Loucy (cell line): ENCODE results near the gene GIMAP7.

Source experiments
- H2AFZ ChIP-seq: fragments of 200-600 bp; sonication (generic); 2 replicates; pipeline ENCODE4 v1.6.0; 2016; ENCODE audit warnings: antibody characterized with exemption, mild to moderate bottlenecking, low read length, moderate library complexity
- H3F3A ChIP-seq: fragments of 200-600 bp; 2 replicates; pipeline ENCODE4 v1.6.0; 2016; ENCODE audit warnings: antibody characterized with exemption, low read depth, mild to moderate bottlenecking
- H3K27me3 ChIP-seq: fragments of 200-600 bp; sonication (generic); 2 replicates; pipeline ENCODE4 v1.6.1; 2014; ENCODE audit warnings: low read length, mild to moderate bottlenecking; ENCODE audit not compliant: insufficient read depth, poor library complexity, severe bottlenecking
- H3K36me3 ChIP-seq: fragments of 200-600 bp; sonication (generic); 2 replicates; pipeline ENCODE4 v1.6.1; 2016; ENCODE audit warnings: low read length; ENCODE audit not compliant: insufficient read depth
- H3K4me1 ChIP-seq: fragments of 200-600 bp; sonication (generic); 2 replicates; pipeline ENCODE4 v1.5.1; 2014; ENCODE audit warnings: low read length, mild to moderate bottlenecking; ENCODE audit not compliant: insufficient read depth, poor library complexity, severe bottlenecking
- H3K4me2 ChIP-seq: fragments of 200-600 bp; sonication (generic); 2 replicates; pipeline ENCODE4 v1.6.0; 2014; ENCODE audit warnings: antibody characterized with exemption, low read length, low read depth, mild to moderate bottlenecking; ENCODE audit not compliant: poor library complexity, severe bottlenecking
- H3K4me3 ChIP-seq: fragments of 200-600 bp; sonication (generic); 2 replicates; pipeline ENCODE4 v1.5.1; 2014; ENCODE audit warnings: low read length, mild to moderate bottlenecking, mixed read lengths; ENCODE audit not compliant: poor library complexity, severe bottlenecking
- H3K79me2 ChIP-seq: fragments of 200-600 bp; sonication (generic); 2 replicates; pipeline ENCODE4 v1.6.1; 2014; ENCODE audit warnings: low read length; ENCODE audit not compliant: insufficient read depth
- H3K9ac ChIP-seq: fragments of 200-600 bp; sonication (generic); 2 replicates; pipeline ENCODE4 v1.6.0; 2014; ENCODE audit warnings: mild to moderate bottlenecking, low read depth, low read length, moderate library complexity; ENCODE audit not compliant: poor library complexity, severe bottlenecking
- H3K9me2 ChIP-seq: fragments of 200-600 bp; sonication (generic); replicated peaks from 2 replicates; pipeline ENCODE4 v1.6.1; 2016; ENCODE audit warnings: low read depth, low read length, mixed read lengths
- H3K9me3 ChIP-seq: fragments of 200-600 bp; sonication (generic); 2 replicates; pipeline ENCODE4 v1.6.1; 2014; ENCODE audit warnings: mild to moderate bottlenecking, antibody characterized with exemption, low read length, low read depth; ENCODE audit not compliant: insufficient read depth
- H4K20me1 ChIP-seq: fragments of 200-600 bp; sonication (generic); 2 replicates; pipeline ENCODE4 v1.6.0; 2014; ENCODE audit warnings: antibody characterized with exemption, low read length, mild to moderate bottlenecking; ENCODE audit not compliant: insufficient read depth, poor library complexity, severe bottlenecking
- EZH2phosphoT487 ChIP-seq: fragments of 200-600 bp; IDR thresholded peaks from 2 replicates; pipeline ENCODE4 v1.6.1; 2018; ENCODE audit warnings: antibody characterized with exemption, mild to moderate bottlenecking, moderate library complexity, borderline replicate concordance
- TF ChIP-seq, protein P1 (sequence below): fragments of 200-600 bp; sonication (generic); conservative IDR thresholded peaks from 2 replicates; pipeline ENCODE4 v1.5.1; 2014; ENCODE audit warnings: mild to moderate bottlenecking, antibody characterized with exemption, low read length

The GIMAP7 gene

GRCh38 chr7:150511048-150511447, 3.6 kb upstream of the GIMAP7 start:
- no peak overlapping the region for H3K4me3 ChIP-seq
- H4K20me1 ChIP-seq: no peaks in the 10 kb centered on the region
- no peaks in the 10 kb centered on the region for H3K9me2 ChIP-seq
- H3K9ac ChIP-seq: no peak overlapping the region
- no peak overlapping the region for H2AFZ ChIP-seq
- peaks cover 22% of the 10 kb centered on the region for H3K79me2 ChIP-seq
- no peak overlapping the region for H3K4me2 ChIP-seq
- H3K36me3 ChIP-seq: no peaks in the 10 kb centered on the region
- H3K9me3 ChIP-seq: no peaks in the 10 kb centered on the region
- no peaks in the 10 kb centered on the region for H3F3A ChIP-seq
- H3K4me1 ChIP-seq: peaks cover 30% of the 10 kb centered on the region
- no peaks in the 10 kb centered on the region for H3K27me3 ChIP-seq
- TF ChIP-seq, protein P1, sequence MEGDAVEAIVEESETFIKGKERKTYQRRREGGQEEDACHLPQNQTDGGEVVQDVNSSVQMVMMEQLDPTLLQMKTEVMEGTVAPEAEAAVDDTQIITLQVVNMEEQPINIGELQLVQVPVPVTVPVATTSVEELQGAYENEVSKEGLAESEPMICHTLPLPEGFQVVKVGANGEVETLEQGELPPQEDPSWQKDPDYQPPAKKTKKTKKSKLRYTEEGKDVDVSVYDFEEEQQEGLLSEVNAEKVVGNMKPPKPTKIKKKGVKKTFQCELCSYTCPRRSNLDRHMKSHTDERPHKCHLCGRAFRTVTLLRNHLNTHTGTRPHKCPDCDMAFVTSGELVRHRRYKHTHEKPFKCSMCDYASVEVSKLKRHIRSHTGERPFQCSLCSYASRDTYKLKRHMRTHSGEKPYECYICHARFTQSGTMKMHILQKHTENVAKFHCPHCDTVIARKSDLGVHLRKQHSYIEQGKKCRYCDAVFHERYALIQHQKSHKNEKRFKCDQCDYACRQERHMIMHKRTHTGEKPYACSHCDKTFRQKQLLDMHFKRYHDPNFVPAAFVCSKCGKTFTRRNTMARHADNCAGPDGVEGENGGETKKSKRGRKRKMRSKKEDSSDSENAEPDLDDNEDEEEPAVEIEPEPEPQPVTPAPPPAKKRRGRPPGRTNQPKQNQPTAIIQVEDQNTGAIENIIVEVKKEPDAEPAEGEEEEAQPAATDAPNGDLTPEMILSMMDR: no peak
- no peak for TF ChIP-seq EZH2phosphoT487

DNA sequence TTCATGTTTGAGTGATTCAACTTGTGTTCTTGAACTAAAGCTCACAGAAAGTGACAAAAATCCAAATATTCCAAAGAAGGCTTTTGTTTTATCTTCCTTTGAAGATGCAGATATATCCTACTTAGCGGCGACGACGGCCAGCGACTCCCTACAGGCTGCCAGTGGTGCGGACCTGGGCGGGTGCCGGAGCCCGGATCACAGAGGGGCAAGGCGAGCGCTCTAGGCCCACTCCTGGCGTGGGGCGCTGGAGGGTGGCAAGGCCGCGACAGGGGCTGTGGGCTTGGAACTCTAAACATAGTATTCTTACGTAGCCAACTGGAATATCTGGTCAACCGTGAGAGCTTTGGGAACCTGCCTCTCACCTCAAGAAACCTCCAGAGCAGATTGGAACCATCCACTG, 914 bp upstream of the GIMAP7 start:
- H3K4me3 ChIP-seq: no peak overlapping the region
- H3K79me2 ChIP-seq: peaks cover 47% of the 10 kb centered on the region
- peaks cover 46% of the 10 kb centered on the region for H3K4me1 ChIP-seq
- no peaks in the 10 kb centered on the region for H3K9me3 ChIP-seq
- TF ChIP-seq EZH2phosphoT487: no peak
- TF ChIP-seq, protein P1: no peak
- H3K9me2 ChIP-seq: no peaks in the 10 kb centered on the region
- no peaks in the 10 kb centered on the region for H3K36me3 ChIP-seq
- no peaks in the 10 kb centered on the region for H4K20me1 ChIP-seq
- H2AFZ ChIP-seq: no peak overlapping the region
- H3K4me2 ChIP-seq: peak overlapping the region; percentile 78
- H3F3A ChIP-seq: no peaks in the 10 kb centered on the region
- H3K27me3 ChIP-seq: no peaks in the 10 kb centered on the region
- peak overlapping the region; percentile 82 for H3K9ac ChIP-seq

DNA sequence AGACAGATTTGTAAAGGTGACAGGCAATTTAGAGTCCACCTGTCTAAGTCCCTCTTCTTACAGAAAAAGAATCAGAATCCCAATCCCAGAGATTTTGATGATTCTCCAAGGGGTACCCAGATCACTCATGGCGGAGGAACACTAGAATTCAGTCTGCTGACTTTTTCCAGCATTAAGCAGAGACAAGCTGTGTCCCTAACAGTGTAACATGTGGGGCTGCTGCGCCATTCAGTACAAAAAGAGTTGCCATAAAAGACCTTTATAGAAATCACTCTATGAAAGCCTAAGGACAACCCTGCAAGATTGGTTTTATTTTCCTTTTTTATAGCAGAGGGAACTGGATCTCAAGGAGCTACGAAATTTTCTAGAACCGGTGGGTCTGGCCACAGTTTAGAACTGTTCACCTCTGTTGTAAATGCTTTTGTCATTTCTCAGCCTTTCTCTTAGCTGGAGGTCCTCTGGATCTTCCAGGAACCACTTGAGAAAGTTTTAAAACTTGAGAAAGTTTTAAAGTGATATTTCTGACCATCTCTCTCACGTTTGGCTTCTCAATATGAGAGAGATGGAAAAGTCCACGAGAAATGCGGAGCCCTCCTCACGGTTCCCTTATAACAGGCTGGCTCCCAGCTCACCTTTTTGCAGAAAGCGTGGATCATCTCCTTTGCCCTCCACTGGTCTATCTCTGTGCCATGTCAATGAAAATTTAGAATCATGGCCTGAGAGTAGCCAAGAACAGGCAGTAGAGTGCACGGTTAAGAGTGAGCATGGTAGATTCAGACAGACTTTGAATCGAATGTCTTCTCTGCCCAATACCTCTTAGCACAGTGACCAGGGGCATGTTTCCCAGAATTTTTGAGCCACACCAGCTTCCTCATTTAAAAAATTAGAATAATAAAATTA, 826 bp downstream of the GIMAP7 start:
- H3K27me3 ChIP-seq: no peaks in the 10 kb centered on the region
- no peaks in the 10 kb centered on the region for H4K20me1 ChIP-seq
- H2AFZ ChIP-seq: peak overlapping the region; percentile 90
- TF ChIP-seq, protein P1: no peak
- no peak for TF ChIP-seq EZH2phosphoT487
- H3K9me2 ChIP-seq: no peaks in the 10 kb centered on the region
- no peaks in the 10 kb centered on the region for H3K9me3 ChIP-seq
- no peaks in the 10 kb centered on the region for H3F3A ChIP-seq
- H3K4me1 ChIP-seq: peaks cover 52% of the 10 kb centered on the region
- H3K4me3 ChIP-seq: peak overlapping the region; percentile 87
- peaks cover 64% of the 10 kb centered on the region for H3K79me2 ChIP-seq
- peak overlapping the region; percentile 82 for H3K9ac ChIP-seq
- H3K4me2 ChIP-seq: peak overlapping the region; percentile 78
- peaks cover 8% of the 10 kb centered on the region; the same call in 1 of the 2 replicates for H3K36me3 ChIP-seq
